Trophoblast cell (in vitro differentiated cells and primary cell): ENCODE measurements around the gene LAMA2.

Experiments used
- DNase-seq, 2 donors: peaks; one replicate each; pipeline ENCODE4 v3.0.0-alpha.2; 2016
- H2AFZ ChIP-seq: 2 replicates; pipeline ENCODE4 v1.6.1; 2013; ENCODE audit warnings: low read length, moderate library complexity, mild to moderate bottlenecking; ENCODE audit not compliant: insufficient read depth, poor library complexity
- H2AK5ac ChIP-seq: 2 replicates; pipeline ENCODE4 v1.6.1; 2013; ENCODE audit warnings: mild to moderate bottlenecking, low read length
- H2BK120ac ChIP-seq: 2 replicates; pipeline ENCODE4 v1.6.1; 2013; ENCODE audit warnings: low read length, mild to moderate bottlenecking, moderate library complexity; ENCODE audit not compliant: insufficient read depth, poor library complexity
- H2BK12ac ChIP-seq: 2 replicates; pipeline ENCODE4 v1.6.1; 2013; ENCODE audit warnings: mild to moderate bottlenecking, low read length, moderate library complexity
- H2BK5ac ChIP-seq: 2 replicates; pipeline ENCODE4 v1.6.1; 2013; ENCODE audit warnings: low read length, low read depth, moderate library complexity, mild to moderate bottlenecking; ENCODE audit not compliant: poor library complexity
- H3K14ac ChIP-seq: 2 replicates; pipeline ENCODE4 v1.6.1; 2013; ENCODE audit warnings: mild to moderate bottlenecking, low read length
- H3K18ac ChIP-seq: 2 replicates; pipeline ENCODE4 v1.6.1; 2013; ENCODE audit warnings: mild to moderate bottlenecking, low read length
- H3K23ac ChIP-seq: 2 replicates; pipeline ENCODE4 v1.6.1; 2013; ENCODE audit warnings: low read length
- H3K27ac ChIP-seq: 2 replicates; pipeline ENCODE4 v1.5.1; 2013; ENCODE audit warnings: low read depth, mild to moderate bottlenecking, inconsistent platforms, low read length, moderate library complexity
- H3K27me3 ChIP-seq: 2 replicates; pipeline ENCODE4 v1.6.1; 2013; ENCODE audit warnings: inconsistent platforms, mild to moderate bottlenecking, low read length, moderate library complexity; ENCODE audit not compliant: insufficient read depth
- H3K36me3 ChIP-seq, 2 experiments: 1 replicate in 1 of 2; 2 replicates in 1 of 2; pipeline ENCODE4 v1.6.1; 2013; ENCODE audit warnings: low read length in 2 of 2, mild to moderate bottlenecking in 2 of 2, moderate library complexity in 1 of 2; ENCODE audit not compliant: insufficient read depth in 2 of 2, control insufficient read depth in 1 of 2
- H3K4ac ChIP-seq: 2 replicates; pipeline ENCODE4 v1.6.1; 2013; ENCODE audit warnings: low read depth, mild to moderate bottlenecking, low read length, moderate library complexity
- H3K4me1 ChIP-seq, 2 experiments: 1 replicate in 1 of 2; 2 replicates in 1 of 2; pipeline ENCODE4 v1.6.1; 2013; ENCODE audit warnings: low read length in 2 of 2, mild to moderate bottlenecking in 2 of 2, moderate library complexity in 1 of 2; ENCODE audit not compliant: insufficient read depth in 2 of 2, control insufficient read depth in 1 of 2
- H3K4me2 ChIP-seq: 2 replicates; pipeline ENCODE4 v1.6.1; 2013; ENCODE audit warnings: inconsistent platforms, mild to moderate bottlenecking, low read length, moderate library complexity
- H3K4me3 ChIP-seq: 2 replicates; pipeline ENCODE4 v1.5.1; 2013; ENCODE audit warnings: mild to moderate bottlenecking, low read depth, low read length, inconsistent platforms
- H3K79me1 ChIP-seq: one replicate; pipeline ENCODE4 v1.6.1; 2013; ENCODE audit warnings: low read length
- H3K79me2 ChIP-seq: 2 replicates; pipeline ENCODE4 v1.6.1; 2013; ENCODE audit warnings: low read length, mild to moderate bottlenecking; ENCODE audit not compliant: control insufficient read depth, insufficient read depth, poor library complexity
- H3K9ac ChIP-seq: 2 replicates; pipeline ENCODE4 v1.6.1; 2013; ENCODE audit warnings: mild to moderate bottlenecking, low read length
- H3K9me3 ChIP-seq: 2 replicates; pipeline ENCODE4 v1.6.1; 2013; ENCODE audit warnings: low read depth, mild to moderate bottlenecking, control low read depth, inconsistent platforms, low read length; ENCODE audit not compliant: insufficient read depth
- H4K12ac ChIP-seq: 2 replicates; pipeline ENCODE4 v1.6.1; 2013; ENCODE audit warnings: low read depth, mild to moderate bottlenecking, low read length, moderate library complexity
- H4K8ac ChIP-seq: 2 replicates; pipeline ENCODE4 v1.6.1; 2013; ENCODE audit warnings: low read depth, mild to moderate bottlenecking, low read length, moderate library complexity
- H4K91ac ChIP-seq: one replicate; pipeline ENCODE4 v1.6.1; 2013; ENCODE audit warnings: low read depth, mild to moderate bottlenecking, low read length, moderate library complexity
- WGBS: extraction: QIAGEN DNeasy Blood & Tissue Kit; methylation state at CpG from one replicate; pipeline ENCODE4 v1.1.7; 2013; ENCODE audit warnings: missing lambda C conversion rate; ENCODE audit not compliant: insufficient read length, insufficient coverage; ENCODE audit errors: extremely low coverage; 5-methylcytosine and 5-hydroxymethylcytosine counted together

The LAMA2 gene

DNA sequence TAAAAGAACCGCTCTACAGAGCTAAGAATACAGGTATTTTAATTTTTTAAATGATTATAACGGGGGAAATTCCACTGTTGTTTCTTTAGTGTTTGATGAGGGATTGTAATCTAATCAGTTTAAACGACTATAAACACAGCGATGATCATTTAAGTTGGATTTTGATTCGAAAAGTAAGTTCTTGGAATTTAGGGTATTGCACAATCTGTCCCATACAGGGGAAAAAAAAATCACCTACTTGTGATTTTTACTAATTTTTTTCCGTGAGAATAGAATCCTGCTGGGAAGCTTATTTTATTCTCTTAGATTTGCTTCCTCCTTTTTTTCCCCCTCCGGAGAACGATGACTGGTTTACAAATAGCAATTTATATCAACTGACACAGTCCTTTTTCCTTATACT is 108.0 kb downstream of the LAMA2 start:
- no peak overlapping the region for H4K12ac ChIP-seq
- WGBS, result no CpG with 5 or more reads among the region's 8 CpGs

DNA sequence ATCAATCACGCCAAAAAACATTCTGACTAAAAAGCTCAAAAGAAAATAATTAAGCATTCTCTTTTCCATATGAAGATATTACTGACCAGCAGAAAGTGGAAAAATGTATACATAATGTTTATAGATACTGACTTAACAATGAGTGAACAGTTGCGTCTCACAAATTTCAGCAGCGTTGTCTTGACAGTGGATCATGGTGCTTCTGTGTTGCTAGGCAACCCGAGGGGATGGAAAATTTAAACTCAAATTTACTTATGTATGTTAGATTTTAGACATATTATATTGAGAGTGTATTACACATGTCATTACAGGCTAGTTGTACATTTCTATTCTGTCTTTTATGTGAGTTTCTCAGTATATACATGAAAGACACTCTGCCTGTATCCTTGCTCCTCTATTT is 110.2 kb downstream of the LAMA2 start:
- no peak overlapping the region for H4K12ac ChIP-seq

More for the DNA sequence above, 108.0 kb downstream of the LAMA2 start:
- Histone ChIP-seq H3K9ac (no peak overlapping the region), H3K79me1 (no peaks in the 10 kb centered on the region), H3K4me3 (no peak overlapping the region), H3K4me1 (no peaks in the 10 kb centered on the region), H3K9me3 (no peaks in the 10 kb centered on the region), H3K14ac (no peak overlapping the region), H2AK5ac (no peak overlapping the region), H4K91ac (no peak overlapping the region), H3K36me3 (no peaks in the 10 kb centered on the region), H2BK12ac (no peak overlapping the region), H3K4ac (no peak overlapping the region), H3K27ac (no peak overlapping the region), H3K23ac (no peak overlapping the region), H3K79me2 (no peaks in the 10 kb centered on the region), H2BK120ac (no peak overlapping the region), H3K27me3 (no peaks in the 10 kb centered on the region), H2AFZ (no peak overlapping the region), H4K8ac (no peak overlapping the region), H2BK5ac (no peak overlapping the region), H3K18ac (no peak overlapping the region), H3K4me2 (no peak overlapping the region)
- no peak for DNase-seq

DNA sequence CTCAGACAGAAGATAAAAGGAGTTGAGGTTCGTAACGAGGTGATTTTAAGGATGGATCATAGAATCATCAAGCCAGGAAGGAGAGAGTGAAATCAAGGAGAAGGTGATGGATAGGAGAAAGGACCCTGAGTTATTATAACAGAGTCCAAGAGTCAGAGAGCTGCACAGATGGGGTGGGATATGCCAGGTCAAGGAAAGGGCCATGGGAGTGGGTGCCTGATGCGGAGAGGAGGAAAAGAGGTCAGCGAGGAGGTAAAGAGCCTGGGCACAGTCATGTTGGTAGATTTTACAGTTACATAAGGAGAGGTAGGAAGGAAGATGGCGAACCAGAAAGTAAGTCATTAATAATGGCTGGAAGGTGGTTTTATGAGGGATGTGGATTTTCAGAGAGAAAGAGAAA is 114.9 kb downstream of the LAMA2 start:
- Histone ChIP-seq H3K79me2 (no peaks in the 10 kb centered on the region), H4K12ac (no peak overlapping the region), H2BK5ac (no peak overlapping the region), H3K9me3 (no peaks in the 10 kb centered on the region), H3K79me1 (no peaks in the 10 kb centered on the region), H3K4ac (no peak overlapping the region), H3K36me3 (no peaks in the 10 kb centered on the region), H3K27ac (no peak overlapping the region), H3K4me2 (no peak overlapping the region), H3K14ac (no peak overlapping the region), H3K18ac (no peak overlapping the region), H2AK5ac (no peak overlapping the region), H4K8ac (no peak overlapping the region), H2AFZ (no peak overlapping the region), H3K27me3 (no peaks in the 10 kb centered on the region), H3K4me1 (no peaks in the 10 kb centered on the region), H4K91ac (no peak overlapping the region), H3K23ac (no peak overlapping the region), H3K9ac (no peak overlapping the region), H3K4me3 (no peak overlapping the region), H2BK12ac (no peak overlapping the region), H2BK120ac (no peak overlapping the region)
- 80% methylated on average over 1 of the region's 5 CpGs for WGBS
- no peak for DNase-seq

More for the DNA sequence above, 110.2 kb downstream of the LAMA2 start:
- no peak overlapping the region for H3K14ac ChIP-seq
- H3K9me3 ChIP-seq, result no peaks in the 10 kb centered on the region
- no peak overlapping the region for H2AFZ ChIP-seq
- WGBS, result no CpG with 5 or more reads among the region's 4 CpGs
- H3K27ac ChIP-seq, result no peak overlapping the region
- no peaks in the 10 kb centered on the region for H3K79me1 ChIP-seq
- H3K36me3 ChIP-seq, result no peaks in the 10 kb centered on the region
- no peak overlapping the region for H3K4me3 ChIP-seq
- no peaks in the 10 kb centered on the region for H3K79me2 ChIP-seq
- H4K91ac ChIP-seq, result no peak overlapping the region
- H3K23ac ChIP-seq, result no peak overlapping the region
- H3K4me1 ChIP-seq, result no peaks in the 10 kb centered on the region
- H2AK5ac ChIP-seq, result no peak overlapping the region
- no peak overlapping the region for H2BK12ac ChIP-seq
- H2BK120ac ChIP-seq, result no peak overlapping the region
- H4K8ac ChIP-seq, result no peak overlapping the region
- no peaks in the 10 kb centered on the region for H3K27me3 ChIP-seq
- H3K4me2 ChIP-seq, result no peak overlapping the region
- H3K4ac ChIP-seq, result no peak overlapping the region
- no peak overlapping the region for H3K9ac ChIP-seq
- no peak overlapping the region for H2BK5ac ChIP-seq
- no peak overlapping the region for H3K18ac ChIP-seq
- DNase-seq, result no peak

DNA sequence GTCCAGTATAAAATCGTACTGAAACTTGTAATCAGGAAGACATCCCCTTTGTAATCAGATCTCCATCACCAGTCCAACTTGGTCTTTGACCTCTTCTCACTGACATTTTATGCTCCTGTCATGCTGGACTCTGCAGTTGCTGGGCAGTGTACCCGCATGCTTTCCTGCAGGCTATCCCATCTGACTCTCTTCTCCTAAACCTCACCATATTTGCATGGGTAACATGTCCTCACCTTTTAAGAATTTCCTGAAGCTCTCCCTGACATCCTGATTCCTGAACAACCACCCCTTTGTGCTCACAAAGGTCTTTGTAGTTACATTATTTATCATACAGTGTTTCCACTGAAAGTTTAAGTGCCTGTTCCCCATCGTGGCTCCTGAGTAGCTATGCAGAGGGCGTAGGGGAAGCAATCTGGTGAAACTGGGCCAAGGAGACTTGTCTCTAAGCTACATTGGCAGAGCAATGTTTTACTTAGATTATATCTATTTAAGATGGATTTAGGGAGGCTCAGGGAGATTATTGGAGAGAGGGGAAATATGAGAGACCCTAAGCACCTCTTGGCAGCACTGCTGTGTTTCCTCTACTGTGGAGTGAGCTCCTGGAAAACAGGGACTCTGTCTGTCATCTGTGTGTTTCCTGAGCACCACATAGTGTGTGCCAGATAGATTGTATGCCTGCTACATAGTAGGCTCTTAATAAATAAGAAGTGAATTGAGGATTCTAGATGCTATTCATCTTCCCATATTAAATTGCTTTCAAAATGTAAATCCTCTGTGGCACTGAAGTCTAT is 124.0 kb downstream of the LAMA2 start:
- Histone ChIP-seq H2BK120ac (no peak overlapping the region), H3K23ac (no peak overlapping the region), H3K79me1 (no peaks in the 10 kb centered on the region), H3K27me3 (no peaks in the 10 kb centered on the region), H4K12ac (no peak overlapping the region), H2BK12ac (no peak overlapping the region), H3K36me3 (no peaks in the 10 kb centered on the region), H3K4me3 (no peak overlapping the region), H3K4me1 (no peaks in the 10 kb centered on the region), H3K79me2 (no peaks in the 10 kb centered on the region), H2AFZ (no peak overlapping the region), H3K9ac (no peak overlapping the region), H3K14ac (no peak overlapping the region), H3K4ac (no peak overlapping the region), H3K18ac (no peak overlapping the region), H2AK5ac (no peak overlapping the region), H4K91ac (no peak overlapping the region), H4K8ac (no peak overlapping the region), H2BK5ac (no peak overlapping the region), H3K4me2 (no peak overlapping the region), H3K27ac (no peak overlapping the region), H3K9me3 (no peaks in the 10 kb centered on the region)
- no CpG with 5 or more reads among the region's 4 CpGs for WGBS
- DNase-seq, result no peak
